HG03196 (cell line): Measurements from ENCODE around the gene DPM2.

Source experiments
- ATAC-seq: cut with Tn5 transposase; IDR thresholded peaks from one replicate; pipeline ENCODE4 v1.9.1; 2021; ENCODE audit not compliant: unreplicated experiment

The DPM2 gene

GRCh38 chr9:127973169-127974000, 35.7 kb upstream of the DPM2 start:
- ATAC-seq: no peak

- no peak for ATAC-seq
Measured at GRCh38 chr9:127972236-127972871, 34.7 kb upstream of the DPM2 start.

- ATAC-seq: peak; percentile 5
Measured at GRCh38 chr9:127971357-127972235, 33.9 kb upstream of the DPM2 start.

GRCh38 chr9:127970401-127971313, 33.0 kb upstream of the DPM2 start:
- ATAC-seq: peak; percentile 63

- ATAC-seq: no peak
Measured at GRCh38 chr9:127968700-127969383, 31.2 kb upstream of the DPM2 start.

- ATAC-seq: no peak
Measured at GRCh38 chr9:127968042-127968441, 30.4 kb upstream of the DPM2 start.

GRCh38 chr9:127967151-127967809, 29.6 kb upstream of the DPM2 start:
- ATAC-seq: no peak

- no peak for ATAC-seq
Measured at GRCh38 chr9:127966416-127967150, 28.9 kb upstream of the DPM2 start.

GRCh38 chr9:127965953-127966352, 28.3 kb upstream of the DPM2 start:
- no peak for ATAC-seq

- ATAC-seq: no peak
Measured at GRCh38 chr9:127963359-127964064, 25.9 kb upstream of the DPM2 start.

- ATAC-seq: no peak
Measured at GRCh38 chr9:127963041-127963358, 25.3 kb upstream of the DPM2 start.

GRCh38 chr9:127962278-127962677, 24.6 kb upstream of the DPM2 start:
- no peak for ATAC-seq

GRCh38 chr9:127961613-127962155, 24.0 kb upstream of the DPM2 start:
- no peak for ATAC-seq

GRCh38 chr9:127961155-127961490, 23.5 kb upstream of the DPM2 start:
- no peak for ATAC-seq

GRCh38 chr9:127960410-127961154, 22.9 kb upstream of the DPM2 start:
- no peak for ATAC-seq

GRCh38 chr9:127959841-127960409, 22.3 kb upstream of the DPM2 start:
- no peak for ATAC-seq

- ATAC-seq: no peak
Measured at GRCh38 chr9:127959398-127959797, 21.7 kb upstream of the DPM2 start.
